IPS-15b (cell line): ENCODE measurements around the gene TFG.

ENCODE experiments used
- H3K27me3 ChIP-seq: one replicate; pipeline ENCODE4 v1.6.1; 2013; ENCODE audit warnings: low read length; ENCODE audit not compliant: control insufficient read depth, insufficient read depth
- H3K36me3 ChIP-seq: one replicate; pipeline ENCODE4 v1.6.1; 2013; ENCODE audit warnings: low read length; ENCODE audit not compliant: control insufficient read depth, insufficient read depth
- H3K4me1 ChIP-seq: one replicate; pipeline ENCODE4 v1.6.1; 2013; ENCODE audit warnings: mild to moderate bottlenecking, low read length; ENCODE audit not compliant: control insufficient read depth, insufficient read depth
- H3K4me3 ChIP-seq: one replicate; pipeline ENCODE4 v1.5.1; 2013; ENCODE audit warnings: low read depth, low read length
- H3K9ac ChIP-seq: one replicate; pipeline ENCODE4 v1.6.1; 2013; ENCODE audit warnings: low read depth, mild to moderate bottlenecking, low read length
- H3K9me3 ChIP-seq: one replicate; pipeline ENCODE4 v1.6.1; 2013; ENCODE audit warnings: mild to moderate bottlenecking, low read length; ENCODE audit not compliant: control insufficient read depth, insufficient read depth

Gene TFG

GRCh38 chr3:100710261-100710968 lies 1.1 kb downstream of the TFG start:
- Histone ChIP-seq H3K9me3 (no peaks in the 10 kb centered on the region), H3K4me3 (peak overlapping the region; percentile 87), H3K9ac (peak overlapping the region; percentile 81), H3K27me3 (peaks cover 15% of the 10 kb centered on the region), H3K4me1 (peaks cover 6% of the 10 kb centered on the region), H3K36me3 (peaks cover 6% of the 10 kb centered on the region)

- Histone ChIP-seq H3K36me3 (peaks cover 6% of the 10 kb centered on the region), H3K4me1 (peaks cover 7% of the 10 kb centered on the region), H3K4me3 (no peak overlapping the region)
Measured at GRCh38 chr3:100715176-100715575, 5.9 kb downstream of the TFG start.

GRCh38 chr3:100717063-100717462 lies 7.8 kb downstream of the TFG start:
- peaks cover 4% of the 10 kb centered on the region for H3K4me1 ChIP-seq
- H3K9ac ChIP-seq: no peak overlapping the region
- H3K4me3 ChIP-seq: no peak overlapping the region
- H3K9me3 ChIP-seq: no peaks in the 10 kb centered on the region
- H3K27me3 ChIP-seq: no peaks in the 10 kb centered on the region
- H3K36me3 ChIP-seq: peaks cover 6% of the 10 kb centered on the region

More at GRCh38 chr3:100715176-100715575, 5.9 kb downstream of the TFG start:
- no peak overlapping the region for H3K9ac ChIP-seq
- no peaks in the 10 kb centered on the region for H3K9me3 ChIP-seq
- no peaks in the 10 kb centered on the region for H3K27me3 ChIP-seq

GRCh38 chr3:100717637-100718487 lies 8.6 kb downstream of the TFG start:
- peaks cover 6% of the 10 kb centered on the region for H3K36me3 ChIP-seq
- no peaks in the 10 kb centered on the region for H3K27me3 ChIP-seq
- H3K9me3 ChIP-seq: no peaks in the 10 kb centered on the region
- H3K4me3 ChIP-seq: no peak overlapping the region
- peaks cover 4% of the 10 kb centered on the region for H3K4me1 ChIP-seq
- no peak overlapping the region for H3K9ac ChIP-seq

GRCh38 chr3:100719136-100719535 lies 9.8 kb downstream of the TFG start:
- Histone ChIP-seq H3K4me1 (peaks cover 4% of the 10 kb centered on the region), H3K27me3 (no peaks in the 10 kb centered on the region), H3K9me3 (no peaks in the 10 kb centered on the region), H3K9ac (no peak overlapping the region), H3K4me3 (no peak overlapping the region), H3K36me3 (no peaks in the 10 kb centered on the region)

- no peaks in the 10 kb centered on the region for H3K36me3 ChIP-seq
Measured at GRCh38 chr3:100720426-100720825, 11.1 kb downstream of the TFG start.

GRCh38 chr3:100725935-100726513 lies 16.7 kb downstream of the TFG start:
- H3K4me3 ChIP-seq: no peak overlapping the region
- H3K9me3 ChIP-seq: no peaks in the 10 kb centered on the region
- no peaks in the 10 kb centered on the region for H3K27me3 ChIP-seq
- H3K4me1 ChIP-seq: no peaks in the 10 kb centered on the region
- H3K36me3 ChIP-seq: no peaks in the 10 kb centered on the region
- no peak overlapping the region for H3K9ac ChIP-seq

More at GRCh38 chr3:100720426-100720825, 11.1 kb downstream of the TFG start:
- Histone ChIP-seq H3K27me3 (no peaks in the 10 kb centered on the region), H3K9ac (no peak overlapping the region), H3K4me3 (no peak overlapping the region), H3K4me1 (peaks cover 4% of the 10 kb centered on the region), H3K9me3 (no peaks in the 10 kb centered on the region)

GRCh38 chr3:100726706-100727105 lies 17.4 kb downstream of the TFG start:
- Histone ChIP-seq H3K4me1 (no peaks in the 10 kb centered on the region), H3K9ac (no peak overlapping the region), H3K9me3 (no peaks in the 10 kb centered on the region), H3K27me3 (no peaks in the 10 kb centered on the region), H3K4me3 (no peak overlapping the region), H3K36me3 (no peaks in the 10 kb centered on the region)

- Histone ChIP-seq H3K4me3 (no peak overlapping the region), H3K9me3 (no peaks in the 10 kb centered on the region), H3K9ac (no peak overlapping the region), H3K36me3 (no peaks in the 10 kb centered on the region), H3K27me3 (no peaks in the 10 kb centered on the region), H3K4me1 (peaks cover 12% of the 10 kb centered on the region)
Measured at GRCh38 chr3:100730524-100730923, 21.2 kb downstream of the TFG start.

- H3K4me3 ChIP-seq: no peak overlapping the region
- H3K4me1 ChIP-seq: peaks cover 12% of the 10 kb centered on the region
- no peaks in the 10 kb centered on the region for H3K9me3 ChIP-seq
- no peaks in the 10 kb centered on the region for H3K27me3 ChIP-seq
- peaks cover 5% of the 10 kb centered on the region for H3K36me3 ChIP-seq
- no peak overlapping the region for H3K9ac ChIP-seq
Measured at GRCh38 chr3:100732435-100732834, 23.1 kb downstream of the TFG start.

GRCh38 chr3:100737334-100737733 lies 28.0 kb downstream of the TFG start:
- Histone ChIP-seq H3K27me3 (no peaks in the 10 kb centered on the region), H3K9me3 (no peaks in the 10 kb centered on the region), H3K9ac (no peak overlapping the region), H3K36me3 (peaks cover 8% of the 10 kb centered on the region), H3K4me3 (no peak overlapping the region), H3K4me1 (peaks cover 12% of the 10 kb centered on the region)
